ENCODE measurements around the gene IL1RAPL2.
"Not testable (repeated sequence)": the region's sequence is repeated elsewhere in the genome, so short reads cannot be mapped to it uniquely, and the experiment has no call there.

IL1RAPL2 gene

GRCh38 chrX:104953251-104953650, 387.3 kb downstream of the IL1RAPL2 start:
- Mint-ChIP-seq H3K9me3 (no peaks in the 10 kb centered on the region), H3K4me3 (no peak overlapping the region), H3K27ac (no peak overlapping the region), H3K4me1 (ENCODE audit: low read depth) (no peaks in the 10 kb centered on the region), H3K27me3 (no peaks in the 10 kb centered on the region), H3K36me3 (ENCODE audit: low read depth) (no peaks in the 10 kb centered on the region)
- intact Hi-C loops (cut with micrococcal nuclease): no loop called here

DNA sequence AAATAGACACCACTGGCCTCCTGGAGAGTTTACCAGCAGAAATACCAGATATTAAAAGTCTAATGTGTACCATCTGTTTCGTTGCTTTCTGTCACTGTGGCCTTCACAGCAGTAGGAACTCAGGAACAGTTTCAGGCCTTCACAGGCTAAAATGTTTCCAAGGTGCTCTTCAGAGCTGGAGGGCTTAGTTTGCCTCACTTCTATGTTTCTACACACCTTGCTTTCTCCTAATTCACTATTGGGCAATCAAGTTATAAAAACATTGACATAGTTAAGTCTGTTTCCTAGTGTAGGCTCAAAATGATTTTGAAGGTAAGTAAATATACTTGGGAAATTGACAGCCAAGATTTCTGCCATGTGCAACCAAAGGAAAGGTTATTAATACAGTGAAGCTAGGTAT, 395.9 kb downstream of the IL1RAPL2 start:
- no peaks in the 10 kb centered on the region for H3K4me1 Mint-ChIP-seq (ENCODE audit: low read depth)
- H3K27ac Mint-ChIP-seq: no peak overlapping the region
- no peaks in the 10 kb centered on the region for H3K36me3 Mint-ChIP-seq (ENCODE audit: low read depth)
- no peaks in the 10 kb centered on the region for H3K9me3 Mint-ChIP-seq
- intact Hi-C loops (cut with micrococcal nuclease): no loop called here
- H3K4me3 Mint-ChIP-seq: no peak overlapping the region
- no peaks in the 10 kb centered on the region for H3K27me3 Mint-ChIP-seq

- H3K4me3 Mint-ChIP-seq: no peak overlapping the region
- H3K36me3 Mint-ChIP-seq (ENCODE audit: low read depth): no peaks in the 10 kb centered on the region
- no peaks in the 10 kb centered on the region for H3K27me3 Mint-ChIP-seq
- intact Hi-C loops (cut with micrococcal nuclease): no loop called here
- H3K27ac Mint-ChIP-seq: no peak overlapping the region
- H3K9me3 Mint-ChIP-seq: no peaks in the 10 kb centered on the region
- no peaks in the 10 kb centered on the region for H3K4me1 Mint-ChIP-seq (ENCODE audit: low read depth)
Observed at GRCh38 chrX:104968241-104968640, 402.2 kb downstream of the IL1RAPL2 start.

GRCh38 chrX:104972737-104973136, 406.7 kb downstream of the IL1RAPL2 start:
- intact Hi-C loops (cut with micrococcal nuclease): no loop called here
- H3K36me3 Mint-ChIP-seq (ENCODE audit: low read depth): no peaks in the 10 kb centered on the region
- H3K9me3 Mint-ChIP-seq: no peaks in the 10 kb centered on the region
- H3K27me3 Mint-ChIP-seq: no peaks in the 10 kb centered on the region
- no peak overlapping the region for H3K27ac Mint-ChIP-seq
- no peaks in the 10 kb centered on the region for H3K4me1 Mint-ChIP-seq (ENCODE audit: low read depth)
- no peak overlapping the region for H3K4me3 Mint-ChIP-seq

- H3K9me3 Mint-ChIP-seq: no peaks in the 10 kb centered on the region
- no peaks in the 10 kb centered on the region for H3K36me3 Mint-ChIP-seq (ENCODE audit: low read depth)
- no peaks in the 10 kb centered on the region for H3K27me3 Mint-ChIP-seq
- no peak overlapping the region for H3K27ac Mint-ChIP-seq
- H3K4me3 Mint-ChIP-seq: no peak overlapping the region
- intact Hi-C loops (cut with micrococcal nuclease): no loop called here
- no peaks in the 10 kb centered on the region for H3K4me1 Mint-ChIP-seq (ENCODE audit: low read depth)
Observed at GRCh38 chrX:104987063-104987462, 421.1 kb downstream of the IL1RAPL2 start.

DNA sequence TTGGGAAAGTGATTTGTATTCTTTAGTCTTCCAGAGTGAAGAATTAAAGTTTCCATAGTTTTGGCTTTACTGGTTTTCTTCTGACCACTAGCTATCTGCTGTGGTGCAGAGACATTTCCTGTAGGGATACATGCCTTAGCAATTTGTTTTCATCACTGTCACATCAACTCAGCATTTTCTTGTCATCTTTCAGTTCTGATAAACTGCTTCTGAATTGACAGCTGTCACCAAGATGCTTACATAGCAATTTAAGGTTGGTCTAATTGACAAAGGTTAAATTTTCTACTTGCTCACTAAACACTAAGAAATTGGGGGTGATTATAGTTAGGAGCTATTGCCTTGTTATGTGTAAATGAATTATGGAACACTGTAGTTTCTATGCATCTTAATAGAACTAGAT, 422.0 kb downstream of the IL1RAPL2 start:
- Mint-ChIP-seq H3K4me1 (ENCODE audit: low read depth) (no peaks in the 10 kb centered on the region), H3K27me3 (no peaks in the 10 kb centered on the region), H3K27ac (no peak overlapping the region), H3K4me3 (no peak overlapping the region), H3K9me3 (no peaks in the 10 kb centered on the region), H3K36me3 (ENCODE audit: low read depth) (no peaks in the 10 kb centered on the region)
- intact Hi-C loops (cut with micrococcal nuclease): no loop called here

- no peaks in the 10 kb centered on the region for H3K9me3 Mint-ChIP-seq
- H3K4me1 Mint-ChIP-seq (ENCODE audit: low read depth): no peaks in the 10 kb centered on the region
- H3K27ac Mint-ChIP-seq: no peak overlapping the region
- no peaks in the 10 kb centered on the region for H3K27me3 Mint-ChIP-seq
- no peak overlapping the region for H3K4me3 Mint-ChIP-seq
- H3K36me3 Mint-ChIP-seq (ENCODE audit: low read depth): no peaks in the 10 kb centered on the region
- intact Hi-C loops (cut with micrococcal nuclease): no loop called here
Observed at GRCh38 chrX:104995546-104995945, 429.5 kb downstream of the IL1RAPL2 start.

DNA sequence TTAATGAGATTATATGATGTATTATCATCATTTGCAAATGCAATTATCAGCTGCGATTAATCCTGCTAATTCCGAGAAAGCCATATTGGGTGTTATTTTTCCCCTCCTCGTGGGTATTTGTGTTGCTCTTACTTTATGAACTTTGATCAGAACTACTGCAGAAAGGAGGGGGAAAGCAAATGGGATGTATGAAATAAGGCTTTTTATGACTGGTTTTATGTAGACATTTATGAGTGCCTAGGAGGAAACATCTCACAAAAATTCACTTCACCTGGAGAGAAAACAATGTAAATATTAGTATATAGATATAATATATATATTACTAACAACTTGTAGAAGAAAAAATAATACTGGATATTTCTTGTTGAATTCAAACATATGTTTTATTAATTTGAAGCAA, 440.1 kb downstream of the IL1RAPL2 start:
- Mint-ChIP-seq H3K36me3 (ENCODE audit: low read depth) (no peaks in the 10 kb centered on the region), H3K4me1 (ENCODE audit: low read depth) (no peaks in the 10 kb centered on the region), H3K27me3 (no peaks in the 10 kb centered on the region), H3K27ac (no peak overlapping the region), H3K4me3 (no peak overlapping the region), H3K9me3 (no peaks in the 10 kb centered on the region)
- intact Hi-C loops (cut with micrococcal nuclease): no loop called here

DNA sequence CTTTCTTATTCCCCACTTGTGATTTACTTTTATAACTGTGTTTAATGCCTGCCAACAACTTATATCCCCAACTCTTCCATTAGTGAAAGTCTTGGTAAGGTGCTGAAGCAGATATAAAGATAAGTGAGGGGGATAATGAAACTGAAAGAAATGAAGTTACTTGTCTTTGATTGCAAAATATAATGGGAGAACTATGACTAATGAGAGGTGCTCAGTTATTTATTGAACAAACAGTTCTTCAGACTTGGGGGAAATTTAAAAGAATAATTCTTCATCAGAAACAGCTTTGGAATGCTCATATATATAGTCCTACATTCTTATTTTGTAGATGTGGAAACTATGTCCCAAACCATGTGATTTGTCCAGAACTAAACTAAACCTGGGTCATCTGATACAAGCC, 441.0 kb downstream of the IL1RAPL2 start:
- Mint-ChIP-seq H3K4me3 (no peak overlapping the region), H3K36me3 (ENCODE audit: low read depth) (no peaks in the 10 kb centered on the region), H3K9me3 (no peaks in the 10 kb centered on the region), H3K27ac (no peak overlapping the region), H3K4me1 (ENCODE audit: low read depth) (no peaks in the 10 kb centered on the region), H3K27me3 (no peaks in the 10 kb centered on the region)
- intact Hi-C loops (cut with micrococcal nuclease): no loop called here

- Mint-ChIP-seq H3K9me3 (no peaks in the 10 kb centered on the region), H3K27ac (no peak overlapping the region)
- intact Hi-C loops (cut with micrococcal nuclease): no loop called here
Observed at GRCh38 chrX:105013719-105014118, 447.7 kb downstream of the IL1RAPL2 start.

DNA sequence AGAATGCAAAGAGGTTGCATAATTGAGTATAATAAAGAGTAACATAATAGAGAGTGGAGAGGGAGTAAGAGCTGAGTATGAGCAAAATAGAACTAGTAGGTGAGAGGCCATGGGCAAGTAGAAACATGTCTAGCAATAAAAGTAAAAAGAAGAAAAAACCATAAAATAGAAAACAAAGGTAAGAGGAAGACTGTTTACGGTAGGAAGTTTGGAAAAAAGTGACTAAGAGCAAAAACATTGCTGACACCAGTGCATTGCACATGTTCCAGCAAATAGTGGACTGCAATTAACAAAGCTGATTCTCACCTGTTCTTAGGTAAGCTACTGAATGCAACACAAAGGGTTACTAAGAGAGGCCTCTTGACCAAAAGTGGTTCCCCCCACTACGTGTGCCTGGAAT, 451.6 kb downstream of the IL1RAPL2 start:
- H3K9me3 Mint-ChIP-seq: no peaks in the 10 kb centered on the region
- intact Hi-C loops (cut with micrococcal nuclease): no loop called here
- no peak overlapping the region for H3K4me3 Mint-ChIP-seq
- no peaks in the 10 kb centered on the region for H3K36me3 Mint-ChIP-seq (ENCODE audit: low read depth)
- no peaks in the 10 kb centered on the region for H3K4me1 Mint-ChIP-seq (ENCODE audit: low read depth)
- H3K27ac Mint-ChIP-seq: no peak overlapping the region
- no peaks in the 10 kb centered on the region for H3K27me3 Mint-ChIP-seq

More at GRCh38 chrX:105013719-105014118, 447.7 kb downstream of the IL1RAPL2 start:
- Mint-ChIP-seq H3K27me3 (no peaks in the 10 kb centered on the region), H3K4me1 (ENCODE audit: low read depth) (no peaks in the 10 kb centered on the region), H3K36me3 (ENCODE audit: low read depth) (no peaks in the 10 kb centered on the region), H3K4me3 (no peak overlapping the region)

GRCh38 chrX:105018865-105019264, 452.9 kb downstream of the IL1RAPL2 start:
- no peaks in the 10 kb centered on the region for H3K4me1 Mint-ChIP-seq (ENCODE audit: low read depth)
- intact Hi-C loops (cut with micrococcal nuclease): no loop called here
- no peaks in the 10 kb centered on the region for H3K9me3 Mint-ChIP-seq
- no peak overlapping the region for H3K4me3 Mint-ChIP-seq
- no peaks in the 10 kb centered on the region for H3K36me3 Mint-ChIP-seq (ENCODE audit: low read depth)
- H3K27ac Mint-ChIP-seq: no peak overlapping the region
- H3K27me3 Mint-ChIP-seq: no peaks in the 10 kb centered on the region

DNA sequence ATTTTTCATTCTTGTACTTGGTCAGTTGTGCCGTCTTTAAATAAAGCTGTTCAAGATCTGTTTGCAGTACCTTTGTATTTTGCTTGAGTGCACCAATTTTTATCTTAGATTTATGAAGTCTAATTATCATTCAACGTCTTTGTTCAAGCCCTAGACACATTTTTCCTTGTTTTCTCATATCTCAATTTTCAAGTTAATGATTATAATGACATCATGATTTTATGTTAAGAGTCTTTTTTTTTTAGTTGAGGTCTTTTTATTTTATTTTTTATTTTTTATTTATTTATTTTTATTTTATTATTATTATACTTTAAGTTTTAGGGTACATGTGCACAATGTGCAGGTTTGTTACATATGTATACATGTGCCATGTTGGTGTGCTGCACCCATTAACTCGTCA, 463.0 kb downstream of the IL1RAPL2 start:
- H3K27me3 Mint-ChIP-seq; H3K27ac Mint-ChIP-seq; H3K36me3 Mint-ChIP-seq (ENCODE audit: low read depth); H3K4me1 Mint-ChIP-seq (ENCODE audit: low read depth); intact Hi-C loops (cut with micrococcal nuclease); H3K4me3 Mint-ChIP-seq: not testable (repeated sequence)
- H3K9me3 Mint-ChIP-seq: peaks cover 19% of the 10 kb centered on the region

GRCh38 chrX:105038672-105039328, 472.8 kb downstream of the IL1RAPL2 start:
- Mint-ChIP-seq H3K9me3 (peaks cover 4% of the 10 kb centered on the region), H3K27me3 (no peaks in the 10 kb centered on the region), H3K27ac (no peak overlapping the region), H3K36me3 (ENCODE audit: low read depth) (no peaks in the 10 kb centered on the region), H3K4me1 (ENCODE audit: low read depth) (no peaks in the 10 kb centered on the region), H3K4me3 (no peak overlapping the region)
- intact Hi-C loops (cut with micrococcal nuclease): no loop called here

DNA sequence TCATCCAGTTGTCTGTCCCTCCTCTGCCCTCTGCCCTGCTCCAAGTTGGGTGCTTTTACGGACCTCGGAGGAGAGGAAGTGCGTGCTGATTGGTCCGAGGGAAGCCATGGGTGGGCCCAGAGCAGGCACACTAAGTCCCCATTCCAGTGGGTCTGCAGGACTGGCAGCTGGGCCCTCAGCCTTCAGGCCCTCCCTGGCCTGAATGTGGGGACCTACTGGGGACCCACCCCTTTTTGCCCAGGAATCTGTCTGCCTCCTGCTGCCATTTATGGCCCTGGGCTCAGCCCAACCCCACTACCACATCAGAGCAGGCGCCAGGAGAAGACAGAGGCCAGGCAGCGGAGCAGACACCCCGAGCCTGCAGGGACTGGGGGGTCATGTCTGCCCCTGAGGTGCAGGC, 484.9 kb downstream of the IL1RAPL2 start:
- Mint-ChIP-seq H3K36me3 (ENCODE audit: low read depth) (no peaks in the 10 kb centered on the region), H3K4me1 (ENCODE audit: low read depth) (no peaks in the 10 kb centered on the region), H3K9me3 (no peaks in the 10 kb centered on the region), H3K27ac (no peak overlapping the region), H3K4me3 (no peak overlapping the region), H3K27me3 (no peaks in the 10 kb centered on the region)
- intact Hi-C loops (cut with micrococcal nuclease): no loop called here

Measured in dendritic cell treated with granulocyte-macrophage colony-stimulating factor and Interleukin-4, amounts not matched to agents 40 ng/mL and 50 ng/mL, for 4 days (primary cell).